ENCODE measurements around the gene SLC5A2.

SLC5A2 gene

GRCh38 chr16:31472709-31473203 lies 10.2 kb upstream of the SLC5A2 start (continued):
- TF ChIP-seq, protein P1, sequence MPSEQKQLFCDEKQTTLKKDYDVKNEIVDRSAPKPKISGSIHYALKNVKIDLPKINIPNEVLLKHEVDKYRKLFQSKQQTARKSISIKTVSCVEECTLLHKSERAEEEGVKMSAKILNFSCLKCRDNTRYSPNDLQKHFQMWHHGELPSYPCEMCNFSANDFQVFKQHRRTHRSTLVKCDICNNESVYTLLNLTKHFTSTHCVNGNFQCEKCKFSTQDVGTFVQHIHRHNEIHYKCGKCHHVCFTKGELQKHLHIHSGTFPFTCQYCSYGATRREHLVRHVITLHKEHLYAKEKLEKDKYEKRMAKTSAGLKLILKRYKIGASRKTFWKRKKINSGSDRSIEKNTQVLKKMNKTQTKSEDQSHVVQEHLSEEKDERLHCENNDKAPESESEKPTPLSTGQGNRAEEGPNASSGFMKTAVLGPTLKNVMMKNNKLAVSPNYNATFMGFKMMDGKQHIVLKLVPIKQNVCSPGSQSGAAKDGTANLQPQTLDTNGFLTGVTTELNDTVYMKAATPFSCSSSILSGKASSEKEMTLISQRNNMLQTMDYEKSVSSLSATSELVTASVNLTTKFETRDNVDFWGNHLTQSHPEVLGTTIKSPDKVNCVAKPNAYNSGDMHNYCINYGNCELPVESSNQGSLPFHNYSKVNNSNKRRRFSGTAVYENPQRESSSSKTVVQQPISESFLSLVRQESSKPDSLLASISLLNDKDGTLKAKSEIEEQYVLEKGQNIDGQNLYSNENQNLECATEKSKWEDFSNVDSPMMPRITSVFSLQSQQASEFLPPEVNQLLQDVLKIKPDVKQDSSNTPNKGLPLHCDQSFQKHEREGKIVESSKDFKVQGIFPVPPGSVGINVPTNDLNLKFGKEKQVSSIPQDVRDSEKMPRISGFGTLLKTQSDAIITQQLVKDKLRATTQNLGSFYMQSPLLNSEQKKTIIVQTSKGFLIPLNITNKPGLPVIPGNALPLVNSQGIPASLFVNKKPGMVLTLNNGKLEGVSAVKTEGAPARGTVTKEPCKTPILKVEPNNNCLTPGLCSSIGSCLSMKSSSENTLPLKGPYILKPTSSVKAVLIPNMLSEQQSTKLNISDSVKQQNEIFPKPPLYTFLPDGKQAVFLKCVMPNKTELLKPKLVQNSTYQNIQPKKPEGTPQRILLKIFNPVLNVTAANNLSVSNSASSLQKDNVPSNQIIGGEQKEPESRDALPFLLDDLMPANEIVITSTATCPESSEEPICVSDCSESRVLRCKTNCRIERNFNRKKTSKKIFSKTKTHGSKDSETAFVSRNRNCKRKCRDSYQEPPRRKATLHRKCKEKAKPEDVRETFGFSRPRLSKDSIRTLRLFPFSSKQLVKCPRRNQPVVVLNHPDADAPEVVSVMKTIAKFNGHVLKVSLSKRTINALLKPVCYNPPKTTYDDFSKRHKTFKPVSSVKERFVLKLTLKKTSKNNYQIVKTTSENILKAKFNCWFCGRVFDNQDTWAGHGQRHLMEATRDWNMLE (tag by site-specific recombination; conservative IDR thresholded peaks at IDR 0.05; ENCODE audit: low read depth), result no peak
- no peak for TF ChIP-seq SP7 (tag by site-specific recombination; IDR thresholded peaks at IDR 0.05)
- peak; percentile 53; the same call in 1 of the 2 replicates for TF ChIP-seq ZNF335 (tag by site-specific recombination; conservative IDR thresholded peaks at IDR 0.05)
- TF ChIP-seq ZNF2 (tag by site-specific recombination; IDR thresholded peaks at IDR 0.05), result no peak
- TF ChIP-seq ZNF16 (tag by site-specific recombination; IDR thresholded peaks at IDR 0.05; ENCODE audit: low read depth), result no peak
- TF ChIP-seq SP3 (tag by site-specific recombination; IDR thresholded peaks at IDR 0.05), result peak; percentile 52
- TF ChIP-seq BCL11B (tag by site-specific recombination; IDR thresholded peaks at IDR 0.05; ENCODE audit: low read depth), result no peak
- no peak for TF ChIP-seq ZBTB17 (tag by site-specific recombination; IDR thresholded peaks at IDR 0.05)
- no peak for TF ChIP-seq ZNF23 (tag by site-specific recombination; IDR thresholded peaks at IDR 0.05; ENCODE audit: borderline replicate concordance)
- no peak for TF ChIP-seq ZBTB7A (tag by site-specific recombination; IDR thresholded peaks at IDR 0.05; ENCODE audit: low read depth)
- no peak for TF ChIP-seq AEBP2 (tag by site-specific recombination; IDR thresholded peaks at IDR 0.05; ENCODE audit: borderline replicate concordance)
- TF ChIP-seq WT1 (tag by site-specific recombination; IDR thresholded peaks at IDR 0.05), result no peak

GRCh38 chr16:31473264-31473984 lies 9.5 kb upstream of the SLC5A2 start:
- ChIA-PET POLR2A (interaction anchor here (0.8 kb wide), 1 partner anchor 331 kb away, joined by 3 read pairs; no protein-coding TSS in a partner anchor), CTCF (interaction anchor here (0.6 kb wide), 1 partner anchor 13 kb away, joined by 3 read pairs; no protein-coding TSS in a partner anchor)
- H3K27ac ChIP-seq (ENCODE audit: extremely low read depth, low read depth, low read length), result no peak overlapping the region
- TF ChIP-seq ZNF24 (tag by site-specific recombination; IDR thresholded peaks at IDR 0.05) (no peak), SCRT2 (tag by site-specific recombination; IDR thresholded peaks at IDR 0.05) (peak; percentile 76)
- no peaks in the 10 kb centered on the region for H3K9me3 ChIP-seq (ENCODE audit: control insufficient read depth, insufficient read depth, low read depth, low read length)
- H3K4me3 ChIP-seq (ENCODE audit: low read depth, low read length), result no peak overlapping the region
- H3K36me3 ChIP-seq (ENCODE audit: control insufficient read depth in 2 of 2, insufficient read depth in 1 of 2, low read length in 2 of 2), result peaks cover 0 to 10% of the 10 kb centered on the region in 2 experiments; a peak in 1 of 3 replicates
- H3K4me1 ChIP-seq (ENCODE audit: control insufficient read depth, insufficient read depth, low read length), result no peaks in the 10 kb centered on the region

DNA sequence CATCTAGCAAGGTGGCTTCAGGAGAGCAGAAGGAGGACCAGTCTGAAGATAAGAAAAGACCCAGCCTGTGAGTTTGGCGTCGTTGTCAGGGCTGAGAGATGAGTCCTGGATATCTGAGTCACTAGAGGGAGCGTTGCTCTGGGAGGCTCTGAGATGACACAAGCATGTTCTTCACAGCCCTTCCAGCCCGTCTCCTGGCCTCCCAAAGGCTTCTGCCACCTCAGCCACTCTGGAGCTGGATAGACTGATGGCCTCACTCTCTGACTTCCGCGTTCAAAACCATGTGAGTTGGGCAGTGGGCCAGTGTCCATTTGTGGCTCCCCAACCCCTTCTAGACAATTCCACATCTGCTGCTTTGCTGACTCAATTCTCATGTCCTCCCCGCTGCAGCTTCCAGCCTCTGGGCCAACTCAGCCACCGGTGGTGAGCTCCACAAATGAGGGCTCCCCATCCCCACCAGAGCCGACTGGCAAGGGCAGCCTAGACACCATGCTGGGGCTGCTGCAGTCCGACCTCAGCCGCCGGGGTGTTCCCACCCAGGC lies 8.7 kb upstream of the SLC5A2 start:
- CTCF ChIA-PET, result interaction anchor here (0.6 to 0.9 kb wide), 3 partner anchors 16 to 377 kb away, joined by 3 read pairs; partner anchors contain the start of gene ARMC5
- TF ChIP-seq ZBTB44 (tag by site-specific recombination; IDR thresholded peaks at IDR 0.05), result no peak
- TF ChIP-seq ZNF202 (tag by site-specific recombination; IDR thresholded peaks at IDR 0.05; ENCODE audit: borderline replicate concordance), result no peak
- TF ChIP-seq HOXA7 (CRISPR knock-in tag; IDR thresholded peaks at IDR 0.05; ENCODE audit: borderline replicate concordance), result no peak
- TF ChIP-seq ZBTB17 (tag by site-specific recombination; IDR thresholded peaks at IDR 0.05), result no peak
- no peak for TF ChIP-seq CTCF (tag by site-specific recombination; IDR thresholded peaks at IDR 0.05)
- TF ChIP-seq ZNF514 (tag by site-specific recombination; IDR thresholded peaks at IDR 0.05), result no peak
- no peak for TF ChIP-seq ZNF169 (tag by site-specific recombination; IDR thresholded peaks at IDR 0.05)
- TF ChIP-seq, protein P2, sequence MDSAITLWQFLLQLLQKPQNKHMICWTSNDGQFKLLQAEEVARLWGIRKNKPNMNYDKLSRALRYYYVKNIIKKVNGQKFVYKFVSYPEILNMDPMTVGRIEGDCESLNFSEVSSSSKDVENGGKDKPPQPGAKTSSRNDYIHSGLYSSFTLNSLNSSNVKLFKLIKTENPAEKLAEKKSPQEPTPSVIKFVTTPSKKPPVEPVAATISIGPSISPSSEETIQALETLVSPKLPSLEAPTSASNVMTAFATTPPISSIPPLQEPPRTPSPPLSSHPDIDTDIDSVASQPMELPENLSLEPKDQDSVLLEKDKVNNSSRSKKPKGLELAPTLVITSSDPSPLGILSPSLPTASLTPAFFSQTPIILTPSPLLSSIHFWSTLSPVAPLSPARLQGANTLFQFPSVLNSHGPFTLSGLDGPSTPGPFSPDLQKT (IDR thresholded peaks at IDR 0.05; ENCODE audit: borderline replicate concordance, low read depth, low read length), result no peak

More for the DNA sequence above, 8.7 kb upstream of the SLC5A2 start:
- H3K9me3 ChIP-seq (ENCODE audit: control insufficient read depth, insufficient read depth, low read depth, low read length), result no peaks in the 10 kb centered on the region
- H3K27ac ChIP-seq (ENCODE audit: extremely low read depth, low read depth, low read length), result no peak overlapping the region
- H3K4me3 ChIP-seq (ENCODE audit: low read depth, low read length), result no peak overlapping the region
- peaks cover 0 to 10% of the 10 kb centered on the region in 2 experiments; a peak in 1 of 3 replicates for H3K36me3 ChIP-seq (ENCODE audit: control insufficient read depth in 2 of 2, insufficient read depth in 1 of 2, low read length in 2 of 2)
- no peaks in the 10 kb centered on the region for H3K4me1 ChIP-seq (ENCODE audit: control insufficient read depth, insufficient read depth, low read length)
- POLR2A ChIA-PET, result no interaction called here
